ENCODE measurements around the gene UPF3A.

- TF ChIP-seq CTCF (IDR thresholded peaks at IDR 0.05) (no peak), POLR2A (IDR thresholded peaks at IDR 0.05) (no peak)
Measured at GRCh38 chr13:114311908-114312307, 30.5 kb downstream of the UPF3A start.
